ENCODE results near the gene ZNRF3.
"Not testable (repeated sequence)": the region's sequence is repeated elsewhere in the genome, so short reads cannot be mapped to it uniquely, and the experiment has no call there.

GRCh38 chr22:28844277-28844676 is 39.1 kb upstream of the ZNRF3 start:
- TF ChIP-seq, protein P1, sequence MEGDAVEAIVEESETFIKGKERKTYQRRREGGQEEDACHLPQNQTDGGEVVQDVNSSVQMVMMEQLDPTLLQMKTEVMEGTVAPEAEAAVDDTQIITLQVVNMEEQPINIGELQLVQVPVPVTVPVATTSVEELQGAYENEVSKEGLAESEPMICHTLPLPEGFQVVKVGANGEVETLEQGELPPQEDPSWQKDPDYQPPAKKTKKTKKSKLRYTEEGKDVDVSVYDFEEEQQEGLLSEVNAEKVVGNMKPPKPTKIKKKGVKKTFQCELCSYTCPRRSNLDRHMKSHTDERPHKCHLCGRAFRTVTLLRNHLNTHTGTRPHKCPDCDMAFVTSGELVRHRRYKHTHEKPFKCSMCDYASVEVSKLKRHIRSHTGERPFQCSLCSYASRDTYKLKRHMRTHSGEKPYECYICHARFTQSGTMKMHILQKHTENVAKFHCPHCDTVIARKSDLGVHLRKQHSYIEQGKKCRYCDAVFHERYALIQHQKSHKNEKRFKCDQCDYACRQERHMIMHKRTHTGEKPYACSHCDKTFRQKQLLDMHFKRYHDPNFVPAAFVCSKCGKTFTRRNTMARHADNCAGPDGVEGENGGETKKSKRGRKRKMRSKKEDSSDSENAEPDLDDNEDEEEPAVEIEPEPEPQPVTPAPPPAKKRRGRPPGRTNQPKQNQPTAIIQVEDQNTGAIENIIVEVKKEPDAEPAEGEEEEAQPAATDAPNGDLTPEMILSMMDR (IDR thresholded peaks at IDR 0.05; ENCODE audit: low read depth, low read length) = not testable (repeated sequence)
- TF ChIP-seq EZH2phosphoT487 (IDR thresholded peaks at IDR 0.05; ENCODE audit: low read depth) = not testable (repeated sequence)
